Measurements from ENCODE around the gene ARID1B.

The ARID1B gene

GRCh38 chr6:156828280-156828703 is 51.1 kb downstream of the ARID1B start (continued):
- TF ChIP-seq ZBTB6 (tag by site-specific recombination; IDR thresholded peaks at IDR 0.05): no peak
- no peak for TF ChIP-seq ZNF37A (tag by site-specific recombination; IDR thresholded peaks at IDR 0.05)
- no peak for TF ChIP-seq ZNF174 (tag by site-specific recombination; IDR thresholded peaks at IDR 0.05)
- no peak for TF ChIP-seq PRDM1 (tag by site-specific recombination; IDR thresholded peaks at IDR 0.05)
- TF ChIP-seq ZNF629 (tag by site-specific recombination; IDR thresholded peaks at IDR 0.05): 0 out of 2 replicates have a peak, but pooled peaks have one; percentile 11
- TF ChIP-seq ZNF26 (tag by site-specific recombination; IDR thresholded peaks at IDR 0.05): no peak
- no peak for TF ChIP-seq ZNF138 (tag by site-specific recombination; IDR thresholded peaks at IDR 0.05; ENCODE audit: borderline replicate concordance)
- 0 out of 2 replicates have a peak, but pooled peaks have one; percentile 11 for TF ChIP-seq ZIC2 (tag by site-specific recombination; IDR thresholded peaks at IDR 0.05)
- TF ChIP-seq ZNF221 (tag by site-specific recombination; IDR thresholded peaks at IDR 0.05; ENCODE audit: borderline replicate concordance): no peak
- TF ChIP-seq ZSCAN18 (tag by site-specific recombination; IDR thresholded peaks at IDR 0.05): no peak
- TF ChIP-seq ZNF529 (tag by site-specific recombination; IDR thresholded peaks at IDR 0.05; ENCODE audit: insufficient replicate concordance): no peak
- TF ChIP-seq TSHZ1 (tag by site-specific recombination; IDR thresholded peaks at IDR 0.05; ENCODE audit: borderline replicate concordance): no peak
- TF ChIP-seq CTCF (tag by site-specific recombination; IDR thresholded peaks at IDR 0.05): no peak
- TF ChIP-seq PBX3 (CRISPR knock-in tag; IDR thresholded peaks at IDR 0.05): no peak
- TF ChIP-seq HOXD13 (CRISPR knock-in tag; IDR thresholded peaks at IDR 0.05; ENCODE audit: borderline replicate concordance): no peak
- no peak for TF ChIP-seq SP2 (tag by site-specific recombination; IDR thresholded peaks at IDR 0.05)
- 0 out of 2 replicates have a peak, but pooled peaks have one; percentile 23 for TF ChIP-seq ZNF600 (tag by site-specific recombination; IDR thresholded peaks at IDR 0.05)
- TF ChIP-seq ZNF391 (tag by site-specific recombination; IDR thresholded peaks at IDR 0.05; ENCODE audit: borderline replicate concordance, low read depth): no peak
- TF ChIP-seq ZNF335 (tag by site-specific recombination; conservative IDR thresholded peaks at IDR 0.05): peak; percentile 65; the same call in 1 of the 2 replicates
- no peak for TF ChIP-seq ZNF114 (tag by site-specific recombination; IDR thresholded peaks at IDR 0.05)
- 0 out of 2 replicates have a peak, but pooled peaks have one; percentile 35 for TF ChIP-seq ZFP37 (tag by site-specific recombination; IDR thresholded peaks at IDR 0.05)

Data from HEK293 (cell line).